GM12878 (cell line): ENCODE results near the gene HOXC13. TPM values are rescaled to one million over a fixed set of nuclear protein-coding genes. Genes with fewer than 3 reads are reported as not detected.

Source experiments
- ATAC-seq: fragments of 200-7000 bp; cut with Tn5 transposase; 3 replicates; pipeline ENCODE4 v1.9.1; 2020; ENCODE audit warnings: mild to moderate bottlenecking, moderate library complexity
- BruUV-seq: library from RNA; stranded (reverse); fragments of 400-500 nt; replicated peaks from 2 replicates; lab custom pipeline; 2021; lab: Mats Ljungman, UMichigan
- CTCF ChIA-PET: fragments of 300-600 bp; sonication (Branson Sonifier 250); formaldehyde crosslinking; extraction: SDS; loops from one replicate; lab custom pipeline; 2021; ENCODE audit warnings: inconsistent platforms; lab: Yijun Ruan, JAX
- POLR2A ChIA-PET: fragments of 350-600 bp; formaldehyde crosslinking; extraction: SDS; loops from one replicate; lab custom pipeline; 2021; ENCODE audit warnings: inconsistent platforms; lab: Charles Lee
- RAD21 ChIA-PET: fragments of 300-600 bp; sonication (Branson Sonifier 250); formaldehyde crosslinking; loops from one replicate; lab custom pipeline; 2023; ENCODE audit warnings: antibody characterized with exemption; ENCODE audit not compliant: unreplicated experiment; lab: Charles Lee
- SMC1A ChIA-PET: fragments of 300-600 bp; sonication (Branson Sonifier 250); formaldehyde crosslinking; loops from one replicate; lab custom pipeline; 2023; ENCODE audit not compliant: unreplicated experiment, uncharacterized antibody; lab: Charles Lee
- DNase-seq: peaks from one replicate; pipeline ENCODE4 v3.0.0-alpha.2; 2011; ENCODE audit warnings: low read depth, low spot score
- FAIRE-seq: peaks from 3 replicates; lab custom pipeline; 2011; peaks lifted over from hg19 to GRCh38; lab: Jason Lieb, UNC
- H2AFZ ChIP-seq: 2 replicates; pipeline ENCODE4 v1.6.0; 2011; ENCODE audit warnings: low read depth, low read length, control low read depth; ENCODE audit not compliant: control insufficient read depth
- H3K27ac ChIP-seq: 2 replicates; pipeline ENCODE4 v1.5.1; 2011; ENCODE audit warnings: control low read depth; ENCODE audit not compliant: control insufficient read depth, insufficient read depth
- H3K27me3 ChIP-seq, 2 experiments: replicated peaks in 1 of 2; 2 replicates each; pipeline versions ENCODE4 v1.6.0 to v1.6.1; 2011; ENCODE audit warnings: low read length in 1 of 2; ENCODE audit not compliant: control insufficient read depth in 2 of 2, insufficient read depth in 2 of 2
- H3K36me3 ChIP-seq, 2 experiments: 2 replicates each; pipeline ENCODE4 v1.5.1; 2011; ENCODE audit warnings: low read length in 1 of 2; ENCODE audit not compliant: control insufficient read depth in 2 of 2, insufficient read depth in 2 of 2
- H3K4me1 ChIP-seq: 2 replicates; pipeline ENCODE4 v1.6.1; 2011; ENCODE audit warnings: mild to moderate bottlenecking, low read length, moderate library complexity, mixed read lengths; ENCODE audit not compliant: control insufficient read depth, insufficient read depth
- H3K4me2 ChIP-seq: 2 replicates; pipeline ENCODE4 v1.6.0; 2011; ENCODE audit warnings: control low read depth; ENCODE audit not compliant: control insufficient read depth, insufficient read depth
- H3K4me3 ChIP-seq: fragments of 200-600 bp; sonication (generic); 2 replicates; pipeline ENCODE4 v1.5.1; 2016
- H3K79me2 ChIP-seq: 2 replicates; pipeline ENCODE4 v1.6.0; 2011; ENCODE audit warnings: low read length; ENCODE audit not compliant: control insufficient read depth, insufficient read depth
- H3K9ac ChIP-seq: 2 replicates; pipeline ENCODE4 v1.8.0; 2011; ENCODE audit warnings: low read length, control low read depth, mixed read lengths; ENCODE audit not compliant: control insufficient read depth, insufficient read depth
- H3K9me3 ChIP-seq: replicated peaks from 3 replicates; pipeline ENCODE4 v1.5.1; 2011; ENCODE audit warnings: mild to moderate bottlenecking, low read length; ENCODE audit not compliant: control insufficient read depth, insufficient read depth
- H4K20me1 ChIP-seq: 2 replicates; pipeline ENCODE4 v1.6.0; 2011; ENCODE audit not compliant: control insufficient read depth, insufficient read depth
- EZH2 ChIP-seq: IDR thresholded peaks from 2 replicates; pipeline ENCODE4 v1.6.1; 2012; ENCODE audit warnings: low read depth, mild to moderate bottlenecking, control low read depth, inconsistent platforms, low read length, borderline replicate concordance; ENCODE audit not compliant: control insufficient read depth
- FOXM1 ChIP-seq: IDR thresholded peaks from 2 replicates; pipeline ENCODE4 v1.6.1; 2012; ENCODE audit warnings: low read depth, mild to moderate bottlenecking, inconsistent platforms, low read length, moderate library complexity
- HDGF ChIP-seq: fragments of 450-650 bp; IDR thresholded peaks from 2 replicates; pipeline ENCODE4 v1.6.1; 2016; ENCODE audit warnings: antibody characterized with exemption
- KLF5 ChIP-seq: fragments of 450-650 bp; IDR thresholded peaks from 2 replicates; pipeline ENCODE4 v1.6.1; 2014; ENCODE audit warnings: mild to moderate bottlenecking; ENCODE audit not compliant: partially characterized antibody
- MYB ChIP-seq: fragments of 150-350 bp; IDR thresholded peaks from 2 replicates; pipeline ENCODE4 v1.6.1; 2014; ENCODE audit warnings: mild to moderate bottlenecking, low read depth, low read length, borderline replicate concordance
- NBN ChIP-seq: fragments of 450-650 bp; IDR thresholded peaks from 2 replicates; pipeline ENCODE4 v1.6.1; 2016
- NR2F1 ChIP-seq: fragments of 450-650 bp; conservative IDR thresholded peaks from 2 replicates; pipeline ENCODE4 v1.6.1; 2017; ENCODE audit warnings: mild to moderate bottlenecking
- POU2F2 ChIP-seq: IDR thresholded peaks from 3 replicates; pipeline ENCODE4 v1.6.1; 2011; ENCODE audit warnings: low read depth, mild to moderate bottlenecking, low read length, borderline replicate concordance
- RCOR1 ChIP-seq: conservative IDR thresholded peaks from 2 replicates; pipeline ENCODE4 v1.6.1; 2012; ENCODE audit warnings: low read depth, low read length, improper control_type of control experiment
- SMARCA5 ChIP-seq: fragments of 450-650 bp; IDR thresholded peaks from 2 replicates; pipeline ENCODE4 v1.6.1; 2017; ENCODE audit warnings: mild to moderate bottlenecking
- SREBF1 ChIP-seq: IDR thresholded peaks from 2 replicates; pipeline ENCODE4 v1.6.1; 2012; ENCODE audit warnings: mild to moderate bottlenecking, low read length
- TCF12 ChIP-seq: IDR thresholded peaks from 2 replicates; pipeline ENCODE4 v1.6.1; 2011; ENCODE audit warnings: low read depth, mild to moderate bottlenecking, low read length
- ZZZ3 ChIP-seq: IDR thresholded peaks from 2 replicates; pipeline ENCODE4 v1.6.1; 2011; ENCODE audit warnings: low read depth; ENCODE audit not compliant: control insufficient read depth, insufficient read length
- WGBS: methylation state at CpG from one replicate; pipeline ENCODE4 v1.1.6; 2016; ENCODE audit warnings: low lambda C conversion rate; ENCODE audit not compliant: insufficient replicate concordance, insufficient coverage; ENCODE audit errors: missing lambda C conversion rate; 5-methylcytosine and 5-hydroxymethylcytosine counted together
- in situ Hi-C: fragments of 300-500 bp; cut with MboI; formaldehyde crosslinking; loops from 9 replicates; pipeline ENCODE4 v1.14.3; 2018; ENCODE audit warnings: mixed read lengths
- intact Hi-C: fragments of 100-400 bp; cut with micrococcal nuclease; formaldehyde crosslinking; loops from one replicate; pipeline ENCODE4 v1.14.2; 2022; ENCODE audit not compliant: unreplicated experiment
- polyA plus RNA-seq, 11 experiments: library from polyadenylated mRNA; depleted of rRNA in 4 of 11; unstranded in 6 of 11; stranded (reverse) in 5 of 11; fragments of >200 nt; fragmentation: Nextera tagmentation in 4 of 11; fragmentation: Illumina TruSeq in 1 of 11; extraction: Ambion mirVana in 4 of 11; extraction: Trizol in 1 of 11; gene quantifications; 1 replicate in 1 of 11; 2 replicates in 10 of 11; pipeline versions ENCODE4 v1.2.1 to v1.2.3, GENCODE V29; 2011 to 2016; ENCODE audit warnings: inconsistent platforms in 2 of 11, missing spikeins in 2 of 11, low read depth in 1 of 11
- total RNA-seq, 4 experiments: library from RNA; depleted of rRNA in 3 of 4; stranded (reverse); fragments of >200 nt in 3 of 4; fragmentation: Illumina TruSeq in 1 of 4; extraction: Trizol in 1 of 4; gene quantifications; 2 replicates each; pipeline versions ENCODE4 v1.2.1 to v1.2.3, GENCODE V29; 2013 to 2021
- TF ChIP-seq, protein P1 (sequence below): fragments of 450-650 bp; IDR thresholded peaks from 2 replicates; pipeline ENCODE4 v1.6.1; 2017; ENCODE audit warnings: mild to moderate bottlenecking, low read depth, inconsistent platforms; ENCODE audit not compliant: poor library complexity, severe bottlenecking

HOXC13 gene
- total and polyA plus RNA-seq, 10 of the 15 experiments (the other 5 are each of a cell fraction or from before 2014, with no cell fraction given), result not detected

DNA sequence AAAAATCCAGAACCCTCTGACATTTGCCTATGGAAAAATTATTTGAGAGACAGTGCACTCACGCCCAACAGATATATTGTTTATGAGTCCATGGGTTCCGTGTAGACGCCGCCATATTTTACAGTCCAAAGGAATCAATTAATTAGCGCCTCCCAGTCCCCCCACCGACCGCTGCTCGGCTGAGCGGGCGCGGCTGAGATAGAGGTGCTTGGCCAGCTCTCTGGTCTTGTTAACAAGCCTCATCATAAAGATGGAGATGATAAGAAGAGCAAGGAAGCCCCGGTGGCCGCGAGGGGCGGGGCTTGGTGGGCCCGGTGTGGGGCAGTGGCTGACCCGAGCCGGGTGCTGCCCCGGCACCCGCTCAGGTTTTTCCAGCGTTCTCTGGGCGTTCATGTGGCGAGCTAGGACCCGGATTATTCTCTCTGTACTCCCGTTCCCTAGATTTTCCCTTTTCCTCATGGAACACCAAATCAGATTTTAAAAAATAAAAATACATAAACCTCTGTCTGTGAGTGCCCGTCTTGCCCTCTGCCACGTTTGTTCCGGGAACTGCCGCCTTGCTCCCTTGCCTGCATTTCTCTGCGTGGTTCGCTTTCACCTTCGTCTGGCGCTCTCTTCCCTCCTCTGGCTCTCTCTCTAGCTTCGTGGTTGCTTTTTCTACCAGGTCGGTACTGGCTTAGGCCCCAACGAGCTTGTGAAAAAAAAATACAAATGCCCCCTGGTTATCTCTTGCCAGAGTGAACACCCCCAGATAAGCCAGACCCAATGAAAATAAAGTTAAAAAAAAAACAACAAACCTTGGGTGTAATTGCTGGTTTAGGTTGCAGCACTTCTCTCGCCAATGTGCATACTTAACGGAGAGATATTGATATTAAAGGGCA lies 25.0 kb downstream of the HOXC13 start:
- DNase-seq (no peak), FAIRE-seq (no peak), ATAC-seq (no peak)
- Histone ChIP-seq H3K27ac (no peak overlapping the region), H3K4me3 (no peak overlapping the region), H3K36me3 (no peaks in the 10 kb centered on the region), H3K79me2 (no peaks in the 10 kb centered on the region), H3K9ac (no peak overlapping the region), H3K4me1 (no peaks in the 10 kb centered on the region), H3K9me3 (no peaks in the 10 kb centered on the region), H2AFZ (no peak overlapping the region), H3K4me2 (no peak overlapping the region), H3K27me3 (peaks cover 33 to 69% of the 10 kb centered on the region in 2 experiments), H4K20me1 (no peaks in the 10 kb centered on the region; the same call in 1 of the 2 replicates)
- RAD21 ChIA-PET, result no interaction called here
- 39% methylated on average over 38 of the region's 38 CpGs for WGBS
- CTCF ChIA-PET, result interaction anchor here (0.8 to 0.9 kb wide), 2 partner anchors 239 to 244 kb away, joined by 3 read pairs; no protein-coding TSS in a partner anchor
- BruUV-seq, result no TSS peak
- TF ChIP-seq NBN (no peak), FOXM1 (no peak), ZZZ3 (no peak), TCF12 (no peak), MYB (no peak), KLF5 (no peak), SREBF1 (no peak), NR2F1 (no peak), HDGF (no peak), EZH2 (no peak), RCOR1 (no peak), SMARCA5 (no peak), POU2F2 (no peak)
- TF ChIP-seq, protein P1, sequence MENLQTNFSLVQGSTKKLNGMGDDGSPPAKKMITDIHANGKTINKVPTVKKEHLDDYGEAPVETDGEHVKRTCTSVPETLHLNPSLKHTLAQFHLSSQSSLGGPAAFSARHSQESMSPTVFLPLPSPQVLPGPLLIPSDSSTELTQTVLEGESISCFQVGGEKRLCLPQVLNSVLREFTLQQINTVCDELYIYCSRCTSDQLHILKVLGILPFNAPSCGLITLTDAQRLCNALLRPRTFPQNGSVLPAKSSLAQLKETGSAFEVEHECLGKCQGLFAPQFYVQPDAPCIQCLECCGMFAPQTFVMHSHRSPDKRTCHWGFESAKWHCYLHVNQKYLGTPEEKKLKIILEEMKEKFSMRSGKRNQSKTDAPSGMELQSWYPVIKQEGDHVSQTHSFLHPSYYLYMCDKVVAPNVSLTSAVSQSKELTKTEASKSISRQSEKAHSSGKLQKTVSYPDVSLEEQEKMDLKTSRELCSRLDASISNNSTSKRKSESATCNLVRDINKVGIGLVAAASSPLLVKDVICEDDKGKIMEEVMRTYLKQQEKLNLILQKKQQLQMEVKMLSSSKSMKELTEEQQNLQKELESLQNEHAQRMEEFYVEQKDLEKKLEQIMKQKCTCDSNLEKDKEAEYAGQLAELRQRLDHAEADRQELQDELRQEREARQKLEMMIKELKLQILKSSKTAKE, result no peak
- POLR2A ChIA-PET, result no interaction called here
- in situ Hi-C loops, result no loop called here
- intact Hi-C loops, result no loop called here
- SMC1A ChIA-PET, result no interaction called here
